ENCODE data around the gene ZNF609.

Gene ZNF609

GRCh38 chr15:64460206-64460723 is at the start of gene ZNF609:
TSS of gene ZNF609 (plus strand) at chr15:64460578. CDS start at chr15:64499420, 38,842 bp downstream.
- DNase-seq (ENCODE audit: low read depth, low spot score), result peak; percentile 80

- DNase-seq (ENCODE audit: low read depth, low spot score), result no peak
Observed at GRCh38 chr15:64412216-64412615, 48.2 kb upstream of the ZNF609 start.

GRCh38 chr15:64422697-64423096 is 37.7 kb upstream of the ZNF609 start:
- no peak for DNase-seq (ENCODE audit: low read depth, low spot score)

GRCh38 chr15:64423970-64424369 is 36.4 kb upstream of the ZNF609 start:
- no peak for DNase-seq (ENCODE audit: low read depth, low spot score)

GRCh38 chr15:64425221-64425620 is 35.2 kb upstream of the ZNF609 start:
- DNase-seq (ENCODE audit: low read depth, low spot score), result no peak

- no peak for DNase-seq (ENCODE audit: low read depth, low spot score)
Observed at GRCh38 chr15:64426845-64427465, 33.4 kb upstream of the ZNF609 start.

GRCh38 chr15:64429448-64429847 is 30.9 kb upstream of the ZNF609 start:
- DNase-seq (ENCODE audit: low read depth, low spot score), result no peak

- peak; percentile 75 for DNase-seq (ENCODE audit: low read depth, low spot score)
Observed at GRCh38 chr15:64430000-64430735, 30.2 kb upstream of the ZNF609 start.

GRCh38 chr15:64437982-64438381 is 22.4 kb upstream of the ZNF609 start:
- DNase-seq (ENCODE audit: low read depth, low spot score), result no peak

GRCh38 chr15:64438653-64439447 is 21.5 kb upstream of the ZNF609 start:
- no peak for DNase-seq (ENCODE audit: low read depth, low spot score)

- DNase-seq (ENCODE audit: low read depth, low spot score), result no peak
Observed at GRCh38 chr15:64441852-64442251, 18.5 kb upstream of the ZNF609 start.

GRCh38 chr15:64443016-64443415 is 17.4 kb upstream of the ZNF609 start:
- no peak for DNase-seq (ENCODE audit: low read depth, low spot score)

- DNase-seq (ENCODE audit: low read depth, low spot score), result no peak
Observed at GRCh38 chr15:64443747-64444621, 16.4 kb upstream of the ZNF609 start.

- no peak for DNase-seq (ENCODE audit: low read depth, low spot score)
Observed at GRCh38 chr15:64444836-64445235, 15.5 kb upstream of the ZNF609 start.

GRCh38 chr15:64447536-64448315 is 12.7 kb upstream of the ZNF609 start:
- no peak for DNase-seq (ENCODE audit: low read depth, low spot score)

GRCh38 chr15:64452988-64453688 is 7.2 kb upstream of the ZNF609 start:
- DNase-seq (ENCODE audit: low read depth, low spot score), result no peak

GRCh38 chr15:64453689-64454037 is 6.7 kb upstream of the ZNF609 start:
- no peak for DNase-seq (ENCODE audit: low read depth, low spot score)

- no peak for DNase-seq (ENCODE audit: low read depth, low spot score)
Observed at GRCh38 chr15:64454282-64454681, 6.1 kb upstream of the ZNF609 start.

GRCh38 chr15:64455961-64456371 is 4.4 kb upstream of the ZNF609 start:
- no peak for DNase-seq (ENCODE audit: low read depth, low spot score)

- DNase-seq (ENCODE audit: low read depth, low spot score), result no peak
Observed at GRCh38 chr15:64456634-64457108, 3.7 kb upstream of the ZNF609 start.
